ENCODE measurements around the gene HBP1. TPM values are rescaled to one million over a fixed set of nuclear protein-coding genes. Genes with fewer than 3 reads are reported as not detected.

The HBP1 gene
- total and polyA plus RNA-seq, 2 of the 13 experiments (the other 11 are each of a cell fraction or from before 2014, with no cell fraction given): 22.9 to 44.1 TPM

DNA sequence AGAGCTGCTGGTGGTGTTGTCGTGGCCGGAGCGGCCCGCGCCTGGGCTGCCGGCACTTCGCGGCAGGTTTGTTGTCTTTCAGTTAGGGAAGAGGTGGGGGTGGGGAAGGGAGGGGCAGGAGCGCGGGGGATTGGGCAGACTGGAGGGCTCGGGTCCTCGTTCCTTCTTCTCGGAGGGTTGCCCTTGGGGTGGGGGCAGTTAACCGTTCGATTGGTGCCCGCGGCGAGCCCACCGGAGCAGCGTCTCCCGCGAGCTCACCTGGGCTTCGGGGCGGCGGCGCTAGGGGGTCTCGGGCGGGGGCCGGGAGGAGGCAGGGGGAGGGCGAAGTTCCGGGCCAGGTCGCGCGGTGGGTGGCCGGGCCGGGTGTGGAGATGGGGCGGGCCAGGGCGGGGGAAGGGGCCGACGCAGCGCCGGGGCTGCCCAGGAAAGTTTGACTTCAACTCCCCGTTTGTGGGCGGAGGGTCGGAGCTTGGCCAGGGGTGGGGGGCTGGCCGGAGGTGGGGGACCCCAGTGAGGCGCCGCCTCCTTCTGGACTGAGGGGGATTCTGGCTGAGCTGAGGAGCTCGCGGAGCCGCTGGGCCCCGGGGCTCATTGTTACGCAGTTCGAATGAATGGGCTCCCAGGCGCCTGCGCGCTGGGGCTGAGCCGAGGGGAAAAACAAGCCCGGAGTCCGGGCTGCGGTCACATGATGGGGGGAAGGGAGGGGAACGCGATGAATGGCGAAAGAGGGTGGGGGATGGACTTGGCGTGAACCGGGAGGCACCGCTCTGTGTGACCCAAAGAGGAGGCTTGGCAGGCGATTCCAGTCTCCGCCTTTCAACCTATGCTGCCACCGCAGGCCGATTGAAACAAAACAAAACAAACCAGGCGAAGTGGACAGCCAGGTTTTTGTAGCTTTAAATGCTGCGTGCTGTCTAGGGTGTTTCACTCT, 582 bp downstream of the HBP1 start (continued):
- TF ChIP-seq NR2F2 (IDR thresholded peaks at IDR 0.05; ENCODE audit: borderline replicate concordance, low read depth): no peak
- TF ChIP-seq ZBTB10 (CRISPR knock-in tag; IDR thresholded peaks at IDR 0.05; ENCODE audit: borderline replicate concordance): no peak; the same call in 1 of the 2 replicates
- no peak; the same call in none of the 2 replicates for TF ChIP-seq NFYC (CRISPR knock-in tag; IDR thresholded peaks at IDR 0.05)
- peak; percentile 79 for TF ChIP-seq MED1 (CRISPR knock-in tag; IDR thresholded peaks at IDR 0.05)
- TF ChIP-seq ATF7-NPFF (CRISPR knock-in tag; IDR thresholded peaks at IDR 0.05; ENCODE audit: low read depth): peak; percentile 61
- TF ChIP-seq IKZF5 (CRISPR knock-in tag; IDR thresholded peaks at IDR 0.05): peak; percentile 60; the same call in 1 of the 2 replicates
- peak; percentile 71 for TF ChIP-seq PHF20 (CRISPR knock-in tag; IDR thresholded peaks at IDR 0.05)
- no peak for TF ChIP-seq ZNF652 (CRISPR knock-in tag; IDR thresholded peaks at IDR 0.05; ENCODE audit: borderline replicate concordance, low read depth)
- TF ChIP-seq KLF12 (CRISPR knock-in tag; IDR thresholded peaks at IDR 0.05; ENCODE audit: borderline replicate concordance): peak; percentile 78
- no peak for TF ChIP-seq PCBP2 (optimal IDR thresholded peaks at IDR 0.05; ENCODE audit: low read depth, low read length, poor library complexity, severe bottlenecking)
- peak; percentile 38 for TF ChIP-seq ZNF18 (CRISPR knock-in tag; IDR thresholded peaks at IDR 0.05; ENCODE audit: insufficient replicate concordance)
- TF ChIP-seq, protein P1, sequence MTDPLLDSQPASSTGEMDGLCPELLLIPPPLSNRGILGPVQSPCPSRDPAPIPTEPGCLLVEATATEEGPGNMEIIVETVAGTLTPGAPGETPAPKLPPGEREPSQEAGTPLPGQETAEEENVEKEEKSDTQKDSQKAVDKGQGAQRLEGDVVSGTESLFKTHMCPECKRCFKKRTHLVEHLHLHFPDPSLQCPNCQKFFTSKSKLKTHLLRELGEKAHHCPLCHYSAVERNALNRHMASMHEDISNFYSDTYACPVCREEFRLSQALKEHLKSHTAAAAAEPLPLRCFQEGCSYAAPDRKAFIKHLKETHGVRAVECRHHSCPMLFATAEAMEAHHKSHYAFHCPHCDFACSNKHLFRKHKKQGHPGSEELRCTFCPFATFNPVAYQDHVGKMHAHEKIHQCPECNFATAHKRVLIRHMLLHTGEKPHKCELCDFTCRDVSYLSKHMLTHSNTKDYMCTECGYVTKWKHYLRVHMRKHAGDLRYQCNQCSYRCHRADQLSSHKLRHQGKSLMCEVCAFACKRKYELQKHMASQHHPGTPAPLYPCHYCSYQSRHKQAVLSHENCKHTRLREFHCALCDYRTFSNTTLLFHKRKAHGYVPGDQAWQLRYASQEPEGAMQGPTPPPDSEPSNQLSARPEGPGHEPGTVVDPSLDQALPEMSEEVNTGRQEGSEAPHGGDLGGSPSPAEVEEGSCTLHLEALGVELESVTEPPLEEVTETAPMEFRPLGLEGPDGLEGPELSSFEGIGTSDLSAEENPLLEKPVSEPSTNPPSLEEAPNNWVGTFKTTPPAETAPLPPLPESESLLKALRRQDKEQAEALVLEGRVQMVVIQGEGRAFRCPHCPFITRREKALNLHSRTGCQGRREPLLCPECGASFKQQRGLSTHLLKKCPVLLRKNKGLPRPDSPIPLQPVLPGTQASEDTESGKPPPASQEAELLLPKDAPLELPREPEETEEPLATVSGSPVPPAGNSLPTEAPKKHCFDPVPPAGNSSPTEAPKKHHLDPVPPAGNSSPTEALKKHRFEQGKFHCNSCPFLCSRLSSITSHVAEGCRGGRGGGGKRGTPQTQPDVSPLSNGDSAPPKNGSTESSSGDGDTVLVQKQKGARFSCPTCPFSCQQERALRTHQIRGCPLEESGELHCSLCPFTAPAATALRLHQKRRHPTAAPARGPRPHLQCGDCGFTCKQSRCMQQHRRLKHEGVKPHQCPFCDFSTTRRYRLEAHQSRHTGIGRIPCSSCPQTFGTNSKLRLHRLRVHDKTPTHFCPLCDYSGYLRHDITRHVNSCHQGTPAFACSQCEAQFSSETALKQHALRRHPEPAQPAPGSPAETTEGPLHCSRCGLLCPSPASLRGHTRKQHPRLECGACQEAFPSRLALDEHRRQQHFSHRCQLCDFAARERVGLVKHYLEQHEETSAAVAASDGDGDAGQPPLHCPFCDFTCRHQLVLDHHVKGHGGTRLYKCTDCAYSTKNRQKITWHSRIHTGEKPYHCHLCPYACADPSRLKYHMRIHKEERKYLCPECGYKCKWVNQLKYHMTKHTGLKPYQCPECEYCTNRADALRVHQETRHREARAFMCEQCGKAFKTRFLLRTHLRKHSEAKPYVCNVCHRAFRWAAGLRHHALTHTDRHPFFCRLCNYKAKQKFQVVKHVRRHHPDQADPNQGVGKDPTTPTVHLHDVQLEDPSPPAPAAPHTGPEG (CRISPR knock-in tag; IDR thresholded peaks at IDR 0.05): no peak
- peak; percentile 75 for TF ChIP-seq KLF6 (CRISPR knock-in tag; IDR thresholded peaks at IDR 0.05)
- TF ChIP-seq SALL2 (CRISPR knock-in tag; IDR thresholded peaks at IDR 0.05): 0 out of 2 replicates have a peak, but pooled peaks have one; percentile 54
- no peak for TF ChIP-seq ZNF343 (CRISPR knock-in tag; IDR thresholded peaks at IDR 0.05)
- no peak for TF ChIP-seq GTF2F1 (IDR thresholded peaks at IDR 0.05; ENCODE audit: low read length)
- TF ChIP-seq STAG1 (CRISPR knock-in tag; IDR thresholded peaks at IDR 0.05): peak; percentile 20; the same call in 1 of the 2 replicates

Measured in HepG2 (cell line).